DMS153 (cell line): ENCODE data around the gene FRMD4B.

ENCODE experiments used
- DNase-seq: peaks from one replicate; lab custom pipeline; 2025; lab: John Stamatoyannopoulos, UW

The FRMD4B gene

DNA sequence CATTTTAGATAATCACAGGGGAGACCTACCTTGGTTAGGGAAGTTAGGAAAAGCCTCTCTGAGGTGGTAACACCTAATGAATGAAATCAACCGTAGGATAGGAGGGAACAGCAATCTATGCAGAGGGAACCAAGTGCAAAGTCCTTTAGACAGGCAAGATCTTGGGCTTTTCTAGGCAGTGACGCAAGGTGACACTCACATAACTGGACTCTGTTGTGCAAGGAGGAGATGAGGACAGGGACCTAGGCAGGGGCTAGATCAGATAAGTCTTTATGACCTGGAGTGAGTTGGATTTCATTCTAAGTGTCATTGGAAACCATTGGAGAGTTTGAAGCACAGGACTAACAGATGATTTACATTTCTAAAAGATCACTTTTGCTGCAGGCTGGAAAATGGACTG is 258.9 kb downstream of the FRMD4B start:
- DNase-seq = no peak

DNA sequence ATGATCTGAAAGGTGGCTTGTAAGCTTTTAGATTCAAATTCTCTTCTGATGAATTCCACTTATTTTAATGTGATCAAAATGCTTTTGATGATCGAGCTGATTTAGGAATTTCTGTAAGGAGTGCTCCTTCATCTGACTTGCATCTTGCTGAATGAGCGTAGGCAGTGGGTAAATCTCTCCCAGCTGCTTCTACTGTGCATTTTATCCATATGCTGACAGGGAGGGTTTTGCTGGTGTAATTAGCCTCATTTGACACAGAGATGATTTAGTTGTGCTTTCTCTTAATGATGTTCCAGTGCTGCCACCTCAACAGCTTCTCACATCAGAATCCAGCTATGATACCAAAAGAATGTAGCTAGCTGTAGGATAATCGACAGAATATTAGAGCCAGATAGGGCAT is 259.7 kb downstream of the FRMD4B start:
- DNase-seq = no peak

DNA sequence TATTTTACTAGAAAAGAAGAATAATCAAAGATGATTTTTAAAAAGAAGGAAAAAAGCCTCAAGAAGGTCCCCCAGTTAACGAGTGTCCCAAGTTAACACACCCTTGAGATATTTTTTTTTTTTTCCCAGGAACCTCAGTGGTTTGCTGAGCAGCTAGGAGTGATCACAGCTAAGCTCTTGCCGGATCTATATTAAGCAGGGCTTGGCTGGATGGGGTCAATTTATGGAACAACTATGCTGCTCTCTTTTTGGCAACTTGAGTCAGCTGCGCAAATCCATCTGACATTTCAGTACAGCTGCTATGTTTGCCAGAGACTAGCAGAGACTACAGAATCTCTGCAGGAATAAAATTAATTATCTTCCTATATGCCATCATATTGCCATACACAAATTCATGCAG is 263.5 kb downstream of the FRMD4B start, which contains the start of gene LMOD3:
Gene LMOD3, minus strand, starts transcription at position 193 of the 400 bp plus-strand sequence. CDS start 209 bp downstream, outside the sequence.
- DNase-seq = no peak

DNA sequence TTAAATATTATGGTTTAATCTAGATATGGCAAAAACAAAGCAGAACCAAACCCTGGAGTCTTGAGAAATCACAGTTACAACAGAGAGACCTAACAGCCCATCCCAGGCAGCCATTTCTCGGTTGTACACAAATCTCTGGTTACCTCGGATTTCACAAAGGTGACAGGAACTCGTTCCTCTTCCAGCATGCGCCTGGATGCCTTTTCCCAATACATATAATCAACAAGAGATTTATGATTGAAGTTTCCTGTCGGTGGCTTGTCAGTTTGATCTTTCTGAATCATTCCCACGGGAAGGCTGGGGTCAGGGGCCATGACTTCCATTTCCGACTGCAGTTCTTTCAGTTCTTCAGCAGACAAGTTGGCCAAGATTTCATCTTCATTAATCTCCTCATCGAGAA is 263.9 kb downstream of the FRMD4B start:
- no peak for DNase-seq

DNA sequence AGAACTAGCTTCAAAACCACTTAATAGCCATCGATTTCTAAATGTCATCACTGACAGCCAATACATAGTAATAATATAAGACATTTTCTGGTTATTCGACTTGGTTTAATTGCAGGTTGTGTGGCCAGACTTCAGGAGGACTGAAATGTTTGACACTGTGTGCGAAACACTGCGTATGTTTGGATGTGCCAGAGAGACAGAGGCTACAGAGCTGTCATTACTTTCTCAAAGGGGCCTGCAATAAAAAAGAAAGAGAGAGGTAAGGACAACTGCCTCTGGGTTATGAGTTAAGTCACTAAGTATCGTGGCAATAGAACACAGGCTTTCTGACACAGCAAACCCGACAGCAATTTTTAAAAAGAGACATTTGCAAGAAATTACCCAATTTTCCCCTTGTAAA is 264.4 kb downstream of the FRMD4B start:
- DNase-seq = no peak

DNA sequence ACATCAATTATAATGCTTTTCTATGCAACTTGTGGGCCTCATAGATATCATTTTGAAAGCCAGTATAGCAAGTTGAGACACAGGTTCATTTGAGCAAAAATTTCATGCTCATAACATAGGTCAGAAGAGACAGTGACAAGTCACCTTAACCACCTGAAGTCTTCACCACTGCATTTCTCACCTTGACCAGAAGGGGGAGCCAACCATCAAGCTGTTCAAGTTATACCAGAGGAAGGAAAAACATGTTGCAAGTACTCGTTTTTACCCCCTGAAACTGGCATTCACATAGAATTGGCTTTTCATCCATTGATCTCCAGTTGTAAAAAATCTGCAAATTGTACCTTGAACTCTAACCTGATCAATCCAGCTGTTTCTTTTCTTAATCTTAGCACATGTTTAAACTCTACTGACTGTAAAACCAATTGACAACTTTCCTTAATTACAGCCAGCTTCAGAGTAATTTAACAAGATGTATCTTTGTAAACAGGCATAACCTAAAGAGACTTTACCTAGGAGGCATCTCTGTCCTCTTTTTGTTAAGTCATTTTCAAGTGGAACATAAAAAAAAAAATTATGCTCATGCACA is 264.9 kb downstream of the FRMD4B start:
- DNase-seq = no peak
